SU-DHL-6 (cell line): ENCODE measurements around the gene HAPSTR1.

Experiments
- CTCF ChIP-seq: fragments of 200-600 bp; sonication (generic); IDR thresholded peaks from one replicate; pipeline ENCODE4 v1.5.1; 2017; ENCODE audit warnings: antibody characterized with exemption, mild to moderate bottlenecking, low read length, moderate library complexity; ENCODE audit not compliant: insufficient read depth, poor library complexity, severe bottlenecking
- EZH2phosphoT487 ChIP-seq: fragments of 200-600 bp; sonication (generic), shearing (Covaris generic); conservative IDR thresholded peaks from 2 replicates; pipeline ENCODE4 v1.6.1; 2018; ENCODE audit warnings: mild to moderate bottlenecking, antibody characterized with exemption, low read length, moderate library complexity, mixed read lengths

- no peak for TF ChIP-seq CTCF
- TF ChIP-seq EZH2phosphoT487: no peak
Observed at GRCh38 chr16:9072806-9073341, 18.6 kb upstream of the HAPSTR1 start.
